CD4-positive, alpha-beta T cell treated with Interleukin-17A for 1 hour (primary cell): Measurements from ENCODE around the gene SH3PXD2B.
"Not testable (repeated sequence)": the region's sequence is repeated elsewhere in the genome, so short reads cannot be mapped to it uniquely, and the experiment has no call there.

Source experiments
- DNase-seq: peaks from one replicate; pipeline ENCODE4 v3.0.0-alpha.2; 2020

Gene SH3PXD2B

DNA sequence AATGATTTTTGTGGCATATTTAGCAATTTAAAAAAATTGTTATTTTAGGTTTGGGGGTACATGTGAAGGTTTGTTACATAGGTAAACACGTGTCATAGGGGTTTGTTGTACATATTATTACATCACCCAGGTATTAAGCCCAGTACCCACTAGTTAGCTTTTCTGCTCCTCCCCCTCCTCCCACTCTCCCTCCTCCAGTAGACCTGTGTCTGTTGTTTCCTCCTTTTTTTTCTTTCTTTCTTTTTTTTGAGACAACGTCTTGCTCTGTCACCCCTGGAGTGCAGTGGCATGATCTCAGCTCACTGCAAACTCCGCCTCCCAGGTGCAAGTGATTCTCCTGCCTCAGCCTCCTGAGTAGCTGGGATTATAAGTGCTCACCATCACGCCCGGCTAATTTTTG is 162.5 kb downstream of the SH3PXD2B start:
- not testable (repeated sequence) for DNase-seq

DNA sequence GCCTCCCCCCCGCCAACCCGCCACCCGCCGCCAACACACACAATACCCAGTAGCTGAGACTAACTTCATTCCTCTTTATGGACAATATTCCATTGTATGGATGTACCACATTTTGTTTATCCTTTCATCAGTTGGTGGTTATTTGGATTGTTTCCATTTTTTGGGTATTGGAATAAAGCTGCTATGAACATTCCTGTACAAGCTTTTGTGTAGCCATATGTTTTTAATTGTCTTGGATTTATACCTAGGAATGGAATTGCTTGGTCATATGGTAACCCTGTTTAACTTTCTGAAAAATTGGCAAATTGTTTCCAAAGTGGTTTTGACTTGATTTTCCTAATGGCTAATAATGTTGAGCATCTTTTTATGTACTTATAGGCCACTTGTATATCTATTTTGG is 165.9 kb downstream of the SH3PXD2B start:
- no peak for DNase-seq

GRCh38 chr5:172287140-172287539 is 167.2 kb downstream of the SH3PXD2B start:
- DNase-seq, result not testable (repeated sequence)

- DNase-seq, result no peak
Observed at GRCh38 chr5:172285226-172286143, 168.8 kb downstream of the SH3PXD2B start.

DNA sequence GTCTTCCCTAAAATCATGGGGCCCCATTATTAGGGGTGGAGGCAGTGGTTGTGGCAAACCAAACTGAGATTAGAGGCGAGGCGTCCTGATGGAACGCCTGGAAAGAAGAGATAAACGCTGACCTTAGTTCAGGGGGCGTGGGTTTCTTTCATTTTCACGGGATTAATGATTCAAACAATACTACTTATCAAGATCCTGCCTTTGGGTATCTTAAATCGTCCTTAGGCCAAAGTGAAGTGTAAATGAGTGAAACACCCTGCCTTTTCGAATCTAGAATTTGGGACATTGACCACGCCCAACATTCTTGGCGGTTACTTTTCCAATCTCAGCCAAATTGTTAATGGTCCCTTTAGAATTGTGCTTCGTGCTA is 169.7 kb downstream of the SH3PXD2B start:
- DNase-seq, result peak; percentile 5

- peak; percentile 74 for DNase-seq
Observed at GRCh38 chr5:172283862-172284610, 170.3 kb downstream of the SH3PXD2B start.

DNA sequence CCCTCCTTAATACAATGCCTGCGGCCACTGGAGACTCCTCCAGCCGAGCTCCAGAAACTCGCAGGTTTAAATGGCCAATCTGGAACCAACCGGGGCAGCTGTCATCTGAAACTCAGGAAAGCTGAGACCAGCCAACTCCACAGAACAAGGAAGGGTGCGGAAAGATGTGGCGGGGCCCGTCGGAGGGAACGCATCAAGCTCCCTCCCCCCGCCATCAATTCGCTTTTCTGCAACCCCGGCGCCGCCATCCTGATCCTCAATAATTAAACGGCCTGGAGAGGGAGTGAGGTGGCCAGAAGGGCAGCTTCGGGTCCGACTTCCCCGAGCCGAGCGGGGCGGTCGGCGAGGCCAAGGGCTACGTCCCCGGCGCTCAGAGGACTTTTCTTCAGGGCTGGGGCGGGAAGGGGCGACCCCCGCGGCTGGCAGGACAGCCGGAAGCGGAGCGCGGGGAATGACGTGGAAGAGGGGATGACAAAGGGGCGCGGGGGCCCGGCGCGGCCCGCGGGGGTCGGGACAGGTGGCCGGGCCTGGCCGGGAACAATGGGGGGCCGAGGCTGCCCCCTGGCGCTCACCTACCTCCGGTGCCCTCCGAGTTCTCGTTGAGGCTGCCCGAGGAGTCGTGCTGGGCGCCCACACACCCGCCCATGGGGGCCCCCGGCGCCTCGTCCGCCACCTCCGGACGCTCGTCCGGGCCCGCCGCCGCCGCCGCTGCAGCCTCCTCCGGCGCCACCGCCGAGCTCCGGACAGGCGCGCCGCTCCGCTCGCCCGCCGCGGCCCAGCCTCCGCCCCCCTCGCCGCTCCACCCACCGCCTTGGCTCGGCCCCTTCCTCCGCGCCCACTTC is 171.1 kb downstream of the SH3PXD2B start, which contains the start of gene UBTD2:
UBTD2 (minus strand) TSS at position 745 of the 842 bp plus-strand sequence; CDS start at position 646, 99 bp downstream.
- DNase-seq, result peak; percentile 77

DNA sequence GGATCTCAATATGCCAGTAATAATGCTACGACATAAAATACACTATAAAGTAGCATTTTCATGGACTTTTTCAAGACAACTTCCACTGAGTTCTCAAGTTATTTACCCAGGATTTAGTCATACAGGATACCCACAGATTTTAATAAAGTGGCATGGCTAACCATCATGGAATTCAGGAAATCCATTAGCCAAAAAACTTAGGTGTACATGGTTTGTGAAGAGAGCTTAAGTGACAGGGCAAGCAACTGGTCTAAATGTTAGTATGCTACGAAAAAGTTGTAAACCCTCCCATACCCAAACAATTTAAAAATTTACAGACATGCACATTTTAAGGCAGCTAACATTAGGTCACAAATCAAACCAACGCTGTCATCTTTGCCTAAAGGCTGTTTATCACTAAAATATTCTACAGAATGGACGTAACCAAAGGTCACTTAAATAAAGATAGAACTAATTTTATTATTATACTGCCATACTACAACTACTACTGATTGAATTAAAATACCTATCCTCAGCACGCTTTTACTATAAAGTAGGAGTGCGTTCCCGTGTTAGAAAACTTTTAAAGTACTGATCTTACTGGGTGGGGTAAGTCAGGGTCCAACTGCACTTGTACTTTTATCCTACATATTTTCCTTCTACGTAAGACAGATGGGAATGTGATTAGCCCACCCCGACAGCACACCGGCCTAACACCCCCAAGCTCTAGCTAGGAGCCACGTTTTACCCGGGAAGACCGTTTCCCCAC is 171.9 kb downstream of the SH3PXD2B start:
- DNase-seq, result no peak

DNA sequence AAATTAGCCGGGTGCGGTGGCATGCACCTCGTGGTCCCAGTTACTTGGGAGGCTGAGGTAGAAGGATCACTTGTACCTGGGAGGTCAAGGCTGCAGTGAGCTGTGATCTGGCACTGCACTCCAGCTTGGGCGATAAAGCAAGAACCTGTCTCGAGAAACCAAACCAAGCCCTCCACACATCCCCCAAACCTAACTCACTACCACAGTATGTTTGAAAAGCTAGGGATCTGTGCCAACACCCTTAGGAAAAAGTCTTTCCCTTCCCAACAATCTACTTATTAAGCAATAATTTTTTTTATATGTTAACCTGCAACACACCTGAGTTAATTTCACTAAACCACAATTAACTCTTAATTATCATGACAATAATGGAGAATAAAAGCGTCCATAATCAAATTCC is 173.0 kb downstream of the SH3PXD2B start:
- no peak for DNase-seq

DNA sequence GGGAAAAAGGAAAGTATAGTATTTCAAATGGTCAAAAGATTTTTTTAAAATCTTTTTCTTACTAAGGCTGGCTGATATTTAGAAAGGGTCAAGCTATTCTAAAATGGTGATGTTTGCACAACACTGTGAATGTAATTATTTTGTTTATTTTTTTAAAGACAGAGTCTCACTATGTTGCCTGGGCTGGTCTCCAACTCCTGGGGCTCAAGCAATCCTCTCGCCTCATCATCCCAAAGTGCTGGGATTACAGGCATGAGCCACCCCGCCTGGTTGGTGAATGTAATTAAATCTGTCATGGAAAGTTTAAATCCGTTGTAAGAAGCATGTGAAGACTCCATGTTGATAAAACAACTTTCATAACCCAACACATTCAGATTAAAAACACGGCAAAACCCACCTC is 173.4 kb downstream of the SH3PXD2B start:
- DNase-seq, result no peak

GRCh38 chr5:172280317-172280716 is 174.0 kb downstream of the SH3PXD2B start:
- no peak for DNase-seq

GRCh38 chr5:172278356-172278755 is 176.0 kb downstream of the SH3PXD2B start:
- DNase-seq, result no peak

- DNase-seq, result no peak
Observed at GRCh38 chr5:172276214-172276613, 178.1 kb downstream of the SH3PXD2B start.
